GM12878 (cell line): ENCODE results near the gene CAPNS2. TPM values are rescaled to one million over a fixed set of nuclear protein-coding genes. Genes with fewer than 3 reads are reported as not detected.

Experiments
- ATAC-seq: fragments of 200-7000 bp; cut with Tn5 transposase; 3 replicates; pipeline ENCODE4 v1.9.1; 2020; ENCODE audit warnings: mild to moderate bottlenecking, moderate library complexity
- BruUV-seq: library from RNA; stranded (reverse); fragments of 400-500 nt; replicated peaks from 2 replicates; lab custom pipeline; 2021; lab: Mats Ljungman, UMichigan
- CTCF ChIA-PET: fragments of 300-600 bp; sonication (Branson Sonifier 250); formaldehyde crosslinking; extraction: SDS; loops from one replicate; lab custom pipeline; 2021; ENCODE audit warnings: inconsistent platforms; lab: Yijun Ruan, JAX
- POLR2A ChIA-PET: fragments of 350-600 bp; formaldehyde crosslinking; extraction: SDS; loops from one replicate; lab custom pipeline; 2021; ENCODE audit warnings: inconsistent platforms; lab: Charles Lee
- RAD21 ChIA-PET: fragments of 300-600 bp; sonication (Branson Sonifier 250); formaldehyde crosslinking; loops from one replicate; lab custom pipeline; 2023; ENCODE audit warnings: antibody characterized with exemption; ENCODE audit not compliant: unreplicated experiment; lab: Charles Lee
- SMC1A ChIA-PET: fragments of 300-600 bp; sonication (Branson Sonifier 250); formaldehyde crosslinking; loops from one replicate; lab custom pipeline; 2023; ENCODE audit not compliant: unreplicated experiment, uncharacterized antibody; lab: Charles Lee
- DNase-seq: peaks from one replicate; pipeline ENCODE4 v3.0.0-alpha.2; 2011; ENCODE audit warnings: low read depth, low spot score
- FAIRE-seq: peaks from 3 replicates; lab custom pipeline; 2011; peaks lifted over from hg19 to GRCh38; lab: Jason Lieb, UNC
- H2AFZ ChIP-seq: 2 replicates; pipeline ENCODE4 v1.6.0; 2011; ENCODE audit warnings: low read depth, low read length, control low read depth; ENCODE audit not compliant: control insufficient read depth
- H3K27ac ChIP-seq: 2 replicates; pipeline ENCODE4 v1.5.1; 2011; ENCODE audit warnings: control low read depth; ENCODE audit not compliant: control insufficient read depth, insufficient read depth
- H3K27me3 ChIP-seq, 2 experiments: replicated peaks in 1 of 2; 2 replicates each; pipeline versions ENCODE4 v1.6.0 to v1.6.1; 2011; ENCODE audit warnings: low read length in 1 of 2; ENCODE audit not compliant: control insufficient read depth in 2 of 2, insufficient read depth in 2 of 2
- H3K36me3 ChIP-seq, 2 experiments: 2 replicates each; pipeline ENCODE4 v1.5.1; 2011; ENCODE audit warnings: low read length in 1 of 2; ENCODE audit not compliant: control insufficient read depth in 2 of 2, insufficient read depth in 2 of 2
- H3K4me1 ChIP-seq: 2 replicates; pipeline ENCODE4 v1.6.1; 2011; ENCODE audit warnings: mild to moderate bottlenecking, low read length, moderate library complexity, mixed read lengths; ENCODE audit not compliant: control insufficient read depth, insufficient read depth
- H3K4me2 ChIP-seq: 2 replicates; pipeline ENCODE4 v1.6.0; 2011; ENCODE audit warnings: control low read depth; ENCODE audit not compliant: control insufficient read depth, insufficient read depth
- H3K4me3 ChIP-seq: fragments of 200-600 bp; sonication (generic); 2 replicates; pipeline ENCODE4 v1.5.1; 2016
- H3K79me2 ChIP-seq: 2 replicates; pipeline ENCODE4 v1.6.0; 2011; ENCODE audit warnings: low read length; ENCODE audit not compliant: control insufficient read depth, insufficient read depth
- H3K9ac ChIP-seq: 2 replicates; pipeline ENCODE4 v1.8.0; 2011; ENCODE audit warnings: low read length, control low read depth, mixed read lengths; ENCODE audit not compliant: control insufficient read depth, insufficient read depth
- H3K9me3 ChIP-seq: replicated peaks from 3 replicates; pipeline ENCODE4 v1.5.1; 2011; ENCODE audit warnings: mild to moderate bottlenecking, low read length; ENCODE audit not compliant: control insufficient read depth, insufficient read depth
- H4K20me1 ChIP-seq: 2 replicates; pipeline ENCODE4 v1.6.0; 2011; ENCODE audit not compliant: control insufficient read depth, insufficient read depth
- BACH1 ChIP-seq: fragments of 450-650 bp; IDR thresholded peaks from 2 replicates; pipeline ENCODE4 v1.6.1; 2017; ENCODE audit warnings: mild to moderate bottlenecking, borderline replicate concordance
- CBX5 ChIP-seq: sonication (generic); IDR thresholded peaks from 2 replicates; pipeline ENCODE4 v1.6.1; 2016; ENCODE audit warnings: low read depth, moderate library complexity, mild to moderate bottlenecking, inconsistent platforms
- CREB1 ChIP-seq: IDR thresholded peaks from 2 replicates; pipeline ENCODE4 v1.6.1; 2012; ENCODE audit warnings: low read depth, mild to moderate bottlenecking, inconsistent platforms
- FOXM1 ChIP-seq: IDR thresholded peaks from 2 replicates; pipeline ENCODE4 v1.6.1; 2012; ENCODE audit warnings: low read depth, mild to moderate bottlenecking, inconsistent platforms, low read length, moderate library complexity
- IRF3 ChIP-seq: fragments of 450-650 bp; IDR thresholded peaks from 2 replicates; pipeline ENCODE4 v1.6.1; 2014; ENCODE audit warnings: mild to moderate bottlenecking
- KAT2A ChIP-seq: conservative IDR thresholded peaks from 2 replicates; pipeline ENCODE4 v1.6.1; 2011; ENCODE audit warnings: low read depth, low read length; ENCODE audit not compliant: control insufficient read depth
- MYC ChIP-seq: IDR thresholded peaks from 2 replicates; pipeline ENCODE4 v1.6.1; 2011; ENCODE audit warnings: mild to moderate bottlenecking, low read length, moderate library complexity, inconsistent platforms; ENCODE audit not compliant: insufficient read depth, insufficient replicate concordance, insufficient read length, severe bottlenecking
- NBN ChIP-seq: fragments of 450-650 bp; IDR thresholded peaks from 2 replicates; pipeline ENCODE4 v1.6.1; 2016
- POLR2A ChIP-seq: IDR thresholded peaks from 2 replicates; pipeline ENCODE4 v1.6.1; 2011; ENCODE audit warnings: low read depth, mild to moderate bottlenecking, low read length
- RFX5 ChIP-seq: IDR thresholded peaks from 2 replicates; pipeline ENCODE4 v1.6.1; 2011; ENCODE audit warnings: low read depth, low read length, improper control_type of control experiment
- WGBS: methylation state at CpG from one replicate; pipeline ENCODE4 v1.1.6; 2016; ENCODE audit warnings: low lambda C conversion rate; ENCODE audit not compliant: insufficient replicate concordance, insufficient coverage; ENCODE audit errors: missing lambda C conversion rate; 5-methylcytosine and 5-hydroxymethylcytosine counted together
- in situ Hi-C: fragments of 300-500 bp; cut with MboI; formaldehyde crosslinking; loops from 9 replicates; pipeline ENCODE4 v1.14.3; 2018; ENCODE audit warnings: mixed read lengths
- intact Hi-C: fragments of 100-400 bp; cut with micrococcal nuclease; formaldehyde crosslinking; loops from one replicate; pipeline ENCODE4 v1.14.2; 2022; ENCODE audit not compliant: unreplicated experiment
- polyA plus RNA-seq, 11 experiments: library from polyadenylated mRNA; depleted of rRNA in 4 of 11; unstranded in 6 of 11; stranded (reverse) in 5 of 11; fragments of >200 nt; fragmentation: Nextera tagmentation in 4 of 11; fragmentation: Illumina TruSeq in 1 of 11; extraction: Ambion mirVana in 4 of 11; extraction: Trizol in 1 of 11; gene quantifications; 1 replicate in 1 of 11; 2 replicates in 10 of 11; pipeline versions ENCODE4 v1.2.1 to v1.2.3, GENCODE V29; 2011 to 2016; ENCODE audit warnings: inconsistent platforms in 2 of 11, missing spikeins in 2 of 11, low read depth in 1 of 11
- total RNA-seq, 4 experiments: library from RNA; depleted of rRNA in 3 of 4; stranded (reverse); fragments of >200 nt in 3 of 4; fragmentation: Illumina TruSeq in 1 of 4; extraction: Trizol in 1 of 4; gene quantifications; 2 replicates each; pipeline versions ENCODE4 v1.2.1 to v1.2.3, GENCODE V29; 2013 to 2021
- TF ChIP-seq, protein P1 (sequence below): fragments of 450-650 bp; IDR thresholded peaks from 2 replicates; pipeline ENCODE4 v1.6.1; 2017; ENCODE audit warnings: low read depth, mild to moderate bottlenecking, moderate library complexity
- TF ChIP-seq, protein P2 (sequence below): fragments of 450-650 bp; conservative IDR thresholded peaks from 2 replicates; pipeline ENCODE4 v1.6.1; 2017; ENCODE audit warnings: mild to moderate bottlenecking, moderate library complexity
- TF ChIP-seq, protein P3 (sequence below): fragments of 150-350 bp; IDR thresholded peaks from 2 replicates; pipeline ENCODE4 v1.6.1; 2016; ENCODE audit warnings: low read depth, low read length

CAPNS2 gene
- total and polyA plus RNA-seq, 10 of the 15 experiments (the other 5 are each of a cell fraction or from before 2014, with no cell fraction given): not detected

GRCh38 chr16:55605754-55606336 lies 39.4 kb downstream of the CAPNS2 start:
- POLR2A ChIA-PET: no interaction called here
- WGBS: 40% methylated on average over 4 of the region's 4 CpGs
- ATAC-seq (no peak), FAIRE-seq (no peak), DNase-seq (no peak)
- no peaks in the 10 kb centered on the region for H3K4me1 ChIP-seq
- SMC1A ChIA-PET: no interaction called here
- H3K79me2 ChIP-seq: no peaks in the 10 kb centered on the region
- no peak overlapping the region for H3K27ac ChIP-seq
- in situ Hi-C loops: loop anchor here (10.0 kb wide), 1 partner anchor 61 kb away; no protein-coding TSS in a partner anchor
- H2AFZ ChIP-seq: no peak overlapping the region
- H3K9me3 ChIP-seq: no peaks in the 10 kb centered on the region
- no peaks in the 10 kb centered on the region for H3K36me3 ChIP-seq
- H3K27me3 ChIP-seq: no peaks in the 10 kb centered on the region
- no peak overlapping the region for H3K4me2 ChIP-seq
- no peaks in the 10 kb centered on the region for H4K20me1 ChIP-seq
- H3K4me3 ChIP-seq: no peak overlapping the region
- RAD21 ChIA-PET: no interaction called here
- BruUV-seq: no TSS peak
- CTCF ChIA-PET: no interaction called here
- intact Hi-C loops: no loop called here
- no peak overlapping the region for H3K9ac ChIP-seq
- TF ChIP-seq, protein P1, sequence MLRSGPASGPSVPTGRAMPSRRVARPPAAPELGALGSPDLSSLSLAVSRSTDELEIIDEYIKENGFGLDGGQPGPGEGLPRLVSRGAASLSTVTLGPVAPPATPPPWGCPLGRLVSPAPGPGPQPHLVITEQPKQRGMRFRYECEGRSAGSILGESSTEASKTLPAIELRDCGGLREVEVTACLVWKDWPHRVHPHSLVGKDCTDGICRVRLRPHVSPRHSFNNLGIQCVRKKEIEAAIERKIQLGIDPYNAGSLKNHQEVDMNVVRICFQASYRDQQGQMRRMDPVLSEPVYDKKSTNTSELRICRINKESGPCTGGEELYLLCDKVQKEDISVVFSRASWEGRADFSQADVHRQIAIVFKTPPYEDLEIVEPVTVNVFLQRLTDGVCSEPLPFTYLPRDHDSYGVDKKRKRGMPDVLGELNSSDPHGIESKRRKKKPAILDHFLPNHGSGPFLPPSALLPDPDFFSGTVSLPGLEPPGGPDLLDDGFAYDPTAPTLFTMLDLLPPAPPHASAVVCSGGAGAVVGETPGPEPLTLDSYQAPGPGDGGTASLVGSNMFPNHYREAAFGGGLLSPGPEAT: no peak
- TF ChIP-seq RFX5: no peak
- no peak for TF ChIP-seq NBN
- TF ChIP-seq CREB1: no peak
- TF ChIP-seq IRF3: no peak
- TF ChIP-seq KAT2A: no peak
- TF ChIP-seq, protein P2, sequence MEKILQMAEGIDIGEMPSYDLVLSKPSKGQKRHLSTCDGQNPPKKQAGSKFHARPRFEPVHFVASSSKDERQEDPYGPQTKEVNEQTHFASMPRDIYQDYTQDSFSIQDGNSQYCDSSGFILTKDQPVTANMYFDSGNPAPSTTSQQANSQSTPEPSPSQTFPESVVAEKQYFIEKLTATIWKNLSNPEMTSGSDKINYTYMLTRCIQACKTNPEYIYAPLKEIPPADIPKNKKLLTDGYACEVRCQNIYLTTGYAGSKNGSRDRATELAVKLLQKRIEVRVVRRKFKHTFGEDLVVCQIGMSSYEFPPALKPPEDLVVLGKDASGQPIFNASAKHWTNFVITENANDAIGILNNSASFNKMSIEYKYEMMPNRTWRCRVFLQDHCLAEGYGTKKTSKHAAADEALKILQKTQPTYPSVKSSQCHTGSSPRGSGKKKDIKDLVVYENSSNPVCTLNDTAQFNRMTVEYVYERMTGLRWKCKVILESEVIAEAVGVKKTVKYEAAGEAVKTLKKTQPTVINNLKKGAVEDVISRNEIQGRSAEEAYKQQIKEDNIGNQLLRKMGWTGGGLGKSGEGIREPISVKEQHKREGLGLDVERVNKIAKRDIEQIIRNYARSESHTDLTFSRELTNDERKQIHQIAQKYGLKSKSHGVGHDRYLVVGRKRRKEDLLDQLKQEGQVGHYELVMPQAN: no peak
- TF ChIP-seq CBX5: no peak
- no peak for TF ChIP-seq FOXM1
- no peak for TF ChIP-seq MYC
- TF ChIP-seq, protein P3, sequence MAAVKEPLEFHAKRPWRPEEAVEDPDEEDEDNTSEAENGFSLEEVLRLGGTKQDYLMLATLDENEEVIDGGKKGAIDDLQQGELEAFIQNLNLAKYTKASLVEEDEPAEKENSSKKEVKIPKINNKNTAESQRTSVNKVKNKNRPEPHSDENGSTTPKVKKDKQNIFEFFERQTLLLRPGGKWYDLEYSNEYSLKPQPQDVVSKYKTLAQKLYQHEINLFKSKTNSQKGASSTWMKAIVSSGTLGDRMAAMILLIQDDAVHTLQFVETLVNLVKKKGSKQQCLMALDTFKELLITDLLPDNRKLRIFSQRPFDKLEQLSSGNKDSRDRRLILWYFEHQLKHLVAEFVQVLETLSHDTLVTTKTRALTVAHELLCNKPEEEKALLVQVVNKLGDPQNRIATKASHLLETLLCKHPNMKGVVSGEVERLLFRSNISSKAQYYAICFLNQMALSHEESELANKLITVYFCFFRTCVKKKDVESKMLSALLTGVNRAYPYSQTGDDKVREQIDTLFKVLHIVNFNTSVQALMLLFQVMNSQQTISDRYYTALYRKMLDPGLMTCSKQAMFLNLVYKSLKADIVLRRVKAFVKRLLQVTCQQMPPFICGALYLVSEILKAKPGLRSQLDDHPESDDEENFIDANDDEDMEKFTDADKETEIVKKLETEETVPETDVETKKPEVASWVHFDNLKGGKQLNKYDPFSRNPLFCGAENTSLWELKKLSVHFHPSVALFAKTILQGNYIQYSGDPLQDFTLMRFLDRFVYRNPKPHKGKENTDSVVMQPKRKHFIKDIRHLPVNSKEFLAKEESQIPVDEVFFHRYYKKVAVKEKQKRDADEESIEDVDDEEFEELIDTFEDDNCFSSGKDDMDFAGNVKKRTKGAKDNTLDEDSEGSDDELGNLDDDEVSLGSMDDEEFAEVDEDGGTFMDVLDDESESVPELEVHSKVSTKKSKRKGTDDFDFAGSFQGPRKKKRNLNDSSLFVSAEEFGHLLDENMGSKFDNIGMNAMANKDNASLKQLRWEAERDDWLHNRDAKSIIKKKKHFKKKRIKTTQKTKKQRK: no peak
- no peak for TF ChIP-seq POLR2A
- no peak for TF ChIP-seq BACH1
